B cell (primary cell): ENCODE measurements around the gene PIGW. TPM values are rescaled to one million over a fixed set of nuclear protein-coding genes. Genes with fewer than 3 reads are reported as not detected.

Experiments
- ATAC-seq: fragments of 200-7000 bp; cut with Tn5 transposase; one replicate; pipeline ENCODE4 v1.10.0; 2021; ENCODE audit warnings: low read depth, mild to moderate bottlenecking, moderate number of reproducible peaks, moderate library complexity
- CTCF ChIA-PET: fragments of 350-600 bp; sonication (Branson Sonifier 250); formaldehyde crosslinking; loops from one replicate; lab custom pipeline; 2021; ENCODE audit warnings: antibody characterized with exemption, inconsistent platforms; lab: Charles Lee
- POLR2A ChIA-PET: fragments of 350-600 bp; sonication (Branson Sonifier 250); formaldehyde crosslinking; loops from one replicate; lab custom pipeline; 2021; ENCODE audit warnings: antibody characterized with exemption; lab: Charles Lee
- DNase-seq: peaks from one replicate; pipeline ENCODE4 v3.0.0; 2013
- H2AFZ ChIP-seq: 2 replicates; pipeline ENCODE4 v1.6.1; 2012; ENCODE audit warnings: mild to moderate bottlenecking, low read depth, low read length; ENCODE audit not compliant: insufficient read depth, poor library complexity, severe bottlenecking
- H3K27ac ChIP-seq, 2 donors: 1 replicate in 1 of 2; 2 replicates in 1 of 2; pipeline ENCODE4 v1.5.1; 2012 to 2013; ENCODE audit warnings: low read length in 2 of 2, mild to moderate bottlenecking in 2 of 2, moderate library complexity in 1 of 2
- H3K27me3 ChIP-seq, 4 experiments: fragments of 200-600 bp in 1 of 4; sonication (generic) in 1 of 4; replicated peaks in 1 of 4; 1 replicate in 2 of 4; 2 replicates in 2 of 4; pipeline versions ENCODE4 v1.6.1 to v1.7.0; 2013 to 2016; ENCODE audit warnings: low read length in 3 of 4, mild to moderate bottlenecking in 2 of 4, mixed read lengths in 1 of 4, moderate library complexity in 1 of 4; ENCODE audit not compliant: insufficient read depth in 4 of 4, control insufficient read depth in 3 of 4; ENCODE audit errors: control extremely low read depth in 1 of 4
- H3K36me3 ChIP-seq, 2 experiments: replicated peaks in 1 of 2; 1 replicate in 1 of 2; 2 replicates in 1 of 2; pipeline versions ENCODE4 v1.6.1 to v1.7.1; 2013; ENCODE audit warnings: low read length in 1 of 2; ENCODE audit not compliant: insufficient read depth in 2 of 2, control insufficient read depth in 1 of 2; ENCODE audit errors: control extremely low read depth in 1 of 2, extremely low read depth in 1 of 2
- H3K4me1 ChIP-seq, 2 donors: fragments of 200-600 bp in 1 of 2; sonication (generic) in 1 of 2; 1 replicate in 1 of 2; 2 replicates in 1 of 2; pipeline versions ENCODE4 v1.5.1 to v1.6.1; 2013 to 2017; ENCODE audit warnings: low read length in 2 of 2; ENCODE audit not compliant: control insufficient read depth in 2 of 2, insufficient read depth in 2 of 2
- H3K4me2 ChIP-seq: replicated peaks from 2 replicates; pipeline ENCODE3; 2012; ENCODE audit warnings: mild to moderate bottlenecking, low read depth, low read length; ENCODE audit not compliant: poor library complexity, severe bottlenecking
- H3K4me3 ChIP-seq, 5 experiments: fragments of 200-600 bp in 1 of 5; sonication (generic) in 1 of 5; 1 replicate in 3 of 5; 2 replicates in 2 of 5; pipeline versions ENCODE4 v1.5.1 to v1.7.0; 2011 to 2016; ENCODE audit warnings: low read length in 4 of 5, mild to moderate bottlenecking in 4 of 5, low read depth in 2 of 5, control low read depth in 1 of 5, moderate library complexity in 1 of 5; ENCODE audit not compliant: insufficient read depth in 1 of 5; ENCODE audit errors: control extremely low read depth in 1 of 5, extremely low read depth in 1 of 5
- H3K79me2 ChIP-seq: fragments of 200-600 bp; sonication (generic); one replicate; pipeline ENCODE4 v1.6.0; 2016; ENCODE audit warnings: low read length; ENCODE audit not compliant: control insufficient read depth, insufficient read depth
- H3K9ac ChIP-seq: fragments of 200-600 bp; sonication (generic); 2 replicates; pipeline ENCODE4 v1.6.1; 2017; ENCODE audit warnings: mild to moderate bottlenecking, low read length, moderate library complexity
- H3K9me3 ChIP-seq, 3 donors: one replicate each; pipeline versions ENCODE4 v1.6.1 to v1.7.1; 2013; ENCODE audit warnings: low read length in 2 of 3; ENCODE audit not compliant: control insufficient read depth in 2 of 3, insufficient read depth in 1 of 3; ENCODE audit errors: control extremely low read depth in 1 of 3
- H4K20me1 ChIP-seq: 2 replicates; pipeline ENCODE4 v1.6.0; 2012; ENCODE audit warnings: mild to moderate bottlenecking, low read length; ENCODE audit not compliant: insufficient read depth, control insufficient read depth, poor library complexity, severe bottlenecking
- H3K27ac Mint-ChIP-seq: one replicate; pipeline ENCODE4 v1.8.0; 2021; ENCODE audit warnings: mixed read lengths
- H3K27me3 Mint-ChIP-seq: one replicate; pipeline ENCODE4 v1.8.0; 2021; ENCODE audit warnings: mixed read lengths
- H3K4me1 Mint-ChIP-seq: one replicate; pipeline ENCODE4 v1.8.0; 2021; ENCODE audit warnings: mixed read lengths
- H3K4me3 Mint-ChIP-seq: one replicate; pipeline ENCODE4 v1.8.0; 2021; ENCODE audit warnings: mixed read lengths
- H3K9me3 Mint-ChIP-seq: one replicate; pipeline ENCODE4 v1.8.0; 2022; ENCODE audit warnings: mixed read lengths; ENCODE audit not compliant: insufficient read depth
- CTCF ChIP-seq: fragments of 200-600 bp; IDR thresholded peaks from one replicate; pipeline ENCODE4 v1.8.0; 2022; ENCODE audit warnings: antibody characterized with exemption, mild to moderate bottlenecking
- EZH2 ChIP-seq: IDR thresholded peaks from 2 replicates; pipeline ENCODE4 v1.6.1; 2012; ENCODE audit warnings: borderline replicate concordance, low read depth, mild to moderate bottlenecking, moderate library complexity, low read length; ENCODE audit not compliant: insufficient read depth, poor library complexity, severe bottlenecking
- WGBS: methylation state at CpG from one replicate; pipeline ENCODE4 v1.1.5; 2013; ENCODE audit warnings: missing lambda C conversion rate; ENCODE audit not compliant: insufficient coverage; 5-methylcytosine and 5-hydroxymethylcytosine counted together
- intact Hi-C: fragments of 100-400 bp; cut with micrococcal nuclease; formaldehyde crosslinking; loops from one replicate; pipeline ENCODE4 v1.10.0; 2022
- polyA plus RNA-seq: library from polyadenylated mRNA; depleted of rRNA; stranded (reverse); fragments of >200 nt; gene quantifications from 2 replicates; pipeline ENCODE4 v1.2.3, GENCODE V29; 2012
- total RNA-seq, 2 donors: library from RNA; stranded (reverse); fragments of 120-200 nt in 1 of 2; gene quantifications; 1 replicate in 1 of 2; 2 replicates in 1 of 2; pipeline versions ENCODE4 v1.2.3 to v1.2.4, GENCODE V29; 2013 to 2022

Gene PIGW
- total and polyA plus RNA-seq, 2 donors (not counting 1 experiment from before 2014, with no cell fraction given) = 4.4 to 5.9 TPM

DNA sequence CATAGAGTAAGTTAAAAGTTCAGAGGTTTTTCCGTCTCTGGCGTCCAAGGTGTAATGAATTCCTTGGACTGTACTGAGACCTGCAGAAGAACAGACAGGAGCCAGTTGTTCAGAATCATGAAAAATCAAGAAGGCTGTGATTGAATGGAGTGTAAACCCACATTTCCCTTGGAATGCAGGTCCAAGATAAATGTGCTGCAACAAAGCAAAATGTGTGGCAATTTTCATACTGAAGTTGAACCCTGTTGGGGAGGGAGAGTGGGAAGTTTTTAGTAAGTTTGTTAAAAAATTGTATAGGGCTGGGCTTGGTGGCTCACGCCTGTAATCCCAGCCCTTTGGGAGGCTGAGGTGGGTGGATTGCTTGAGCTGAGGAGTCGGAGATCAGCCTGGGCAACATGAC, 31.3 kb downstream of the PIGW start:
- H3K79me2 ChIP-seq = peaks cover 83% of the 10 kb centered on the region
- TF ChIP-seq CTCF (no peak), EZH2 (no peak)
- no peaks in the 10 kb centered on the region for H3K9me3 ChIP-seq
- ChIA-PET CTCF (no interaction called here), POLR2A (no interaction called here)
- H3K4me2 ChIP-seq = no peak overlapping the region
- peaks cover 6% of the 10 kb centered on the region for H3K4me1 Mint-ChIP-seq
- H3K4me3 ChIP-seq = no peak overlapping the region
- H3K27ac Mint-ChIP-seq = no peak overlapping the region
- DNase-seq (no peak), ATAC-seq (no peak)
- H2AFZ ChIP-seq = no peak overlapping the region
- H3K4me3 Mint-ChIP-seq = no peak overlapping the region
- no peaks in the 10 kb centered on the region for H3K4me1 ChIP-seq
- H4K20me1 ChIP-seq = peaks cover 58% of the 10 kb centered on the region
- no peak overlapping the region for H3K27ac ChIP-seq
- intact Hi-C loops = no loop called here
- peaks cover 14 to 54% of the 10 kb centered on the region in 2 experiments for H3K36me3 ChIP-seq
- H3K9me3 Mint-ChIP-seq = no peaks in the 10 kb centered on the region
- 94% methylated on average over 2 of the region's 4 CpGs for WGBS
- no peak overlapping the region for H3K9ac ChIP-seq
- no peaks in the 10 kb centered on the region for H3K27me3 ChIP-seq
- H3K27me3 Mint-ChIP-seq = no peaks in the 10 kb centered on the region

GRCh38 chr17:36575028-36575427, 40.2 kb downstream of the PIGW start:
- no peaks in the 10 kb centered on the region for H3K4me1 ChIP-seq
- no peak overlapping the region for H3K4me3 ChIP-seq
- H3K4me2 ChIP-seq = no peak overlapping the region
- H3K36me3 ChIP-seq = peaks cover 2 to 59% of the 10 kb centered on the region in 2 experiments
- peaks cover 61% of the 10 kb centered on the region for H3K79me2 ChIP-seq
- Mint-ChIP-seq H3K4me3 (no peak overlapping the region), H3K9me3 (no peaks in the 10 kb centered on the region), H3K27me3 (no peaks in the 10 kb centered on the region), H3K27ac (no peak overlapping the region), H3K4me1 (no peaks in the 10 kb centered on the region)
- no peaks in the 10 kb centered on the region for H3K27me3 ChIP-seq
- no peak overlapping the region for H2AFZ ChIP-seq
- DNase-seq (no peak), ATAC-seq (no peak)
- CTCF ChIA-PET = no interaction called here
- WGBS = 98% methylated on average over 8 of the region's 12 CpGs
- no peak overlapping the region for H3K27ac ChIP-seq
- intact Hi-C loops = no loop called here
- POLR2A ChIA-PET = no interaction called here
- H4K20me1 ChIP-seq = peaks cover 65% of the 10 kb centered on the region
- no peaks in the 10 kb centered on the region for H3K9me3 ChIP-seq
- TF ChIP-seq CTCF (no peak), EZH2 (no peak)
- H3K9ac ChIP-seq = no peak overlapping the region
